GM21619 (cell line): ENCODE measurements around the gene DRC7.
"Not testable (repeated sequence)": the region's sequence is repeated elsewhere in the genome, so short reads cannot be mapped to it uniquely, and the experiment has no call there.

ENCODE experiments used
- ATAC-seq: cut with Tn5 transposase; IDR thresholded peaks from one replicate; pipeline ENCODE4 v1.9.1; 2021; ENCODE audit not compliant: unreplicated experiment

Gene DRC7

DNA sequence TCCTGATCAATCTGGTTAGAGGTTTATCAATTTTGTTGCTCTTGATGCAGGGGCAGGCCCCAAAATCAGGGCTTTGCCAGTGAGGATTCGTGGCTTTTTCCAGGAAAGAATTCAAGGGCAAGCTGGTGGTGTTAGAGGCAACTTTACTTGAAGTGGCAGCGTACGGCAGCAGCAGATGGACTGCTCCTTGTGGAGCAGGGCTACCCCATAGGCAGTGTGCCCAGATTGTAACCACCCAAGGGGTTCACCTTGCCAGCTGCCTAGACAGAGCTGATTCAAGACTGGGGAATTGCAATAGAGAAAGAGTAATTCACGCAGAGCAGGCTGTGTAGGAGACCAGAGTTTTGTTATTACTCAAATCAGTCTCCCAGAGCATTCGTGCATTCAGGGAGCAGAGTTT lies 16.7 kb downstream of the DRC7 start:
- ATAC-seq = no peak

GRCh38 chr16:57711993-57712392 lies 17.4 kb downstream of the DRC7 start:
- no peak for ATAC-seq

- ATAC-seq = not testable (repeated sequence)
Measured at GRCh38 chr16:57712569-57712968, 18.0 kb downstream of the DRC7 start.

DNA sequence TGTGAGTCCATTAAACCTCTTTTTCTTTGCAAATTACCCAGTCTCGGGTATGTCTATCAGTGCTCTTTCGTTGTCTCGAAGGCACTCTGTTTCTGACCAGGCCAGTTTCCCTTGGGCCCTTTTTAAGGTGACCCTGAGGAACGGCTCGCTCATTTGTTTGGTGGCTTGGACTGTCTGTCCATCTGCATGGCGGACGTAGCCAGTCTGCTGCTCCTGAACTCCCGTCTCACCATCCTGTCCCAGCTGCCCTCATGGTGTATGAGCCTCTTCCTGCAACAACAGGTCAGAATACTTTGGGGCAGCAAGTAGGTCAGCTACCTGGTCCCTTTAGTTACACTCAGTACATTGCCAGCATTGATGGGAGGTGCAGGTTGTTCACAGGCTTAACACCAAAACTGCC lies 19.0 kb downstream of the DRC7 start:
- ATAC-seq = no peak

DNA sequence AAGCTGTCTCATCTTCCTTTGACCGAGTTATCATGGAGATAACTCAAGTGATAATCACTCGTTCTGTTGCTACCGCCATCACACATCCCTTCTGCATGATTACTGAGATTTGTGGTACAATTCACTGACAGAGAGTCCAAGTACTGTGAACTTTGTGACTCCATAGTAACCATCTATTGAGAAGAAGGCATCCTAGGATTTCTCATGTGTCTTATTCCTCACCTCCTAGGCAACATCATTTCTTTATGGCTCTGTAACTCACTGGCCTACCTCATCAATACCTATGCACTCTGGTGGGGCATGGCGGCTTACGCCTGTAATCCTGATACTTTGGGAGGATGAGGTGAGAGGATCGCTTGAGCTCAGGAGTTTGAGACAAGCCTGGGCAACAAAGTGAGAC lies 19.4 kb downstream of the DRC7 start:
- no peak for ATAC-seq

DNA sequence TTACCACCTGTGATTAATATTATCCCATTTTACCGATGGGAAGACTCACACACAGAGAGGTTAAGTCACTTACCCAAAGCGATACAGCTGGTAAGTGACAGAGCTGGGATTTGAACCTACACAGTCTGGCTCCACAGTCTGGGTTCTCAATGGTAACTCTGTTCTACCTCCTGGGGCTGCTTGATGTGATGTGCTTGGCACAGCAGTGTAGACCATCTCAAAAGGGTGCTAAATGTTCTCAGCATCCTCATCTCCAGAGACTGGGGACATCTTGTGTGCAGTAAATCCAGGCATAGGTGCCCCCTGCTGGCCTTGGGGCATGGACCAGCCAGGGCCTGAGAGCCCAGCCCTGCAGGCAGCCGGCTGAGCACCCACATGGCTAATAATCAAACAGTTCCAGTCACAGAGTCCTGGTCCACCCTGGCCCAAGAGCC lies 25.6 kb downstream of the DRC7 start:
- ATAC-seq = no peak

- no peak for ATAC-seq
Measured at GRCh38 chr16:57721356-57722209, 27.0 kb downstream of the DRC7 start.

DNA sequence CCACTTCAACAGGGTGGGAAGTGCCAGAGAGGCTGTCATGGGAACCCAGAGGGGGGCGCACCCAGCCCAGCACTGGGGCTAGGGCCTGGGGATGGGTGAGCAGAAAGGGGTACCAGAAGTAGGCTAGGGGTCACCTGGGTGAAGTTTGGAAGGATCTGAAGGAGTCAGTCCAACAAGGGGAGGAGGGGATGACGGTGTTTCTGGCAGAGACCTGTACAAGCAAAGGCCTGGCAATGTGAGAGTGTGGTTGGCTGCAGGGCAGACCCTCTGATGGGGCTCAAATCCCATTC lies 27.5 kb downstream of the DRC7 start:
- no peak for ATAC-seq

- ATAC-seq = no peak
Measured at GRCh38 chr16:57722651-57723050, 28.0 kb downstream of the DRC7 start.

DNA sequence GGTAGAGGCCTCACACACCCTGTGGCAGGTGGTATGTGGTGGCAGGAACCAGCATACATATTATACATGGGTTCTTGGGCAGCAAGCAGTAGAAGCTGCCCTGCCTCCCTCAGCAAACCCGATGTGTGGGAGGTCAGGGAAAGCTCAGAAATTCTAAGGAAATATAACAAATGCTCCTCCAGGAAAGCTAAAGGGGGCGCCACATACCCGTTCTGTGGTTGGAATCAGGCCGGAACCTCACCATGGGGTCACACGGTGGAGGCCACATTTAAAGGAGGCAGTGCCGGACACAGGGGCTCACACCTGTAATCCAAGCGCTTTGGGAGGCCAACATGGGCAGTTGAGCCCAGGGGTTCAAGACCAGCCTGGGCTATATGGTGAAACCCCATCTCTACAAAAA lies 28.6 kb downstream of the DRC7 start:
- no peak for ATAC-seq

DNA sequence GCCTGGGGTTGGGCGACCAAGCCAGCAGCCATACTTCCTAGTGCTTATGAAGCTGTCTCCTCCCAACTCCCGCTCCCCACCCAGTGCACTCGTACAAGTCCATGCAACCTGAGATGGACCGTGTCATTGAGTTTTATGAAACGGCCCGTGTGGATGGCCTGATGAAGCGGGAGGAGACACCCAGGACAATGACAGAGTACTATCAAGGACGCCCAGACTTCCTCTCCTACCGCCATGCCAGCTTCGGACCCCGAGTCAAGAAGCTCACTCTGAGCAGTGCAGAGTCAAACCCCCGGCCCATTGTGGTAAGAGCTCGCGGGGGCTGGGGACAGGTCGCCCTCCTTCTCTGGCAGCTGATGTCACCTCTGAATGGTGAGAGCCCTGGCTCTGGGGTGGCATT lies 29.9 kb downstream of the DRC7 start:
- no peak for ATAC-seq

GRCh38 chr16:57725151-57725550 lies 30.5 kb downstream of the DRC7 start:
- no peak for ATAC-seq

DNA sequence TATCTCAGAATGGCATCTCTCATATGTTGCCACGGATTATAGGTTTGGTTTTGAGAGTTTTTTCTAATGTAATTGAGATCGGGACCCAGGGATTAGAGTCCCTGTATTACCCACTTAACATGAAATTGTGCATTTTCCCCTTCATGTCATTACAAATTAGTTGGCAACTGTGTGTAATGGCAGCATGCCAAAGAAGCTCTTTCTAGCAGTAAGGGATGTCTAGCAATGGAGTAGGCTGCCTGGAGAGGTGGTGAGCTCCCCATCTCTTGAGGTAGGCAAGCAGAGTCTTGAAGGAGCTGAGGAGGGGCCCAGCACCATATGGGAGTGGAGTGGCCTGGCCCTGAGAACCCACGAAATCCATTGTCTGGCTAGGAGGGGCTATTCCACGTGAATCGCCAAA lies 30.9 kb downstream of the DRC7 start:
- no peak for ATAC-seq

- no peak for ATAC-seq
Measured at GRCh38 chr16:57725976-57726375, 31.4 kb downstream of the DRC7 start.

DNA sequence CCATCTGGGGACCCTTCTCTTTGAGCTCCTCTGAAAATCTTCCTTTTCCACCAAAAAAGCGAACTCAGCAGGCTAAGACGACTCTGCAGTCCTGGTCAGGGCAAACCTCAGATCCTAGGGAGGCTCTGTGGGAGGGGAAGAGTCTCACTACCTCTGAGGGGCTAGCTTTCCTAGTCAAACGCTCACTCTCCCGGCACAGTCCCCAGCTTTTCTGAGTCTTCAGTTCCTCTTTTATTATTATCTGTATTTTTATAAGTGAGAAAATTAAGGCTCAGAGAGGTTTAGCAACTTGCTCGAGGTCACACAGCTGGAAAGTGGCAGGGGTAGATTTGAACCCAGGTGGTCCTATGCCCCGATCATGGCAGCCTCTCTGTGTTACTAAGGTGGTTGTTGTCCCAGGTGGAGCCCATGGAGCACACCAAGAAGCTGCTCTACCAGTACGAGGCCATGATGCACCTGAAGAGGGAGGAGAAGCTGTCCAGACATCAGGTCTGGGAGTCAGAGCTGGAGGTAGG lies 31.9 kb downstream of the DRC7 start:
- ATAC-seq = no peak

- no peak for ATAC-seq
Measured at GRCh38 chr16:57727610-57728009, 33.0 kb downstream of the DRC7 start.

DNA sequence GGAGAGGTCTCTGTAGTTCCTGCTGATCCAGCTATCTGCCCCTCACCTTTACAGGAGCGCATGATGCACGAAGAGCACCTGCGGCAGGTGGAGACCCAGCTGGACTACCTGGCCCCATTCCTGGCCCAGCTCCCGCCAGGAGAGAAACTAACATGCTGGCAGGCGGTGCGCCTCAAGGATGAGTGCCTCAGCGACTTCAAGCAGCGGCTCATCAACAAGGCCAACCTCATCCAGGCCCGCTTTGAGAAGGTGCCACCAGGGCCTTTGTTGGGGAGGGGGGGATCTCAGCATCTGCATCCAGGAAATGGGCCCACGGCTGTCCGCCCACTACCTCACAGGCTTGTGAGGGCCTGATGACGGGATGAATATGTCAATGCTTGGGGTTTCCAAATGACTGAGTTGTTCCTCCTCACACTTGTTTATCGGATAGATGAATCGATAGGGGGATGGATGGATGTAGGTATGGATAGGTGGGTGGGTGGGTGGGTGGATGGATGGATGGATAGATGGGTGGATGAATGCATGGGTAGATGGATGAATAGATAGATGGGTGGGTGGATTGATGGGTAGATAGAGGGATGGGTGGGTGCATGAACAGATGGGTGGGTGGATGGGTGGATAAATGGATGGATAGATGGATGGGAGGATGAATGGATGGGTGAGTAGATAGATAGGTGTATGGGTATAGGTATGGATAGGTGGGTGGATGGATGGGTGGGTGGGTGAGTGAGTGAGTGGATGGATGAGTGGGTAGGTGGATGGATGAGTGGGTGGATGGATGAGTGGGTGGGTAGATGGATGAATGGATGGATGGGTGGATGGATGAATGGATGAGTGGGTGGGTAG lies 34.0 kb downstream of the DRC7 start:
- ATAC-seq = no peak

GRCh38 chr16:57729182-57729484 lies 34.5 kb downstream of the DRC7 start:
- no peak for ATAC-seq

DNA sequence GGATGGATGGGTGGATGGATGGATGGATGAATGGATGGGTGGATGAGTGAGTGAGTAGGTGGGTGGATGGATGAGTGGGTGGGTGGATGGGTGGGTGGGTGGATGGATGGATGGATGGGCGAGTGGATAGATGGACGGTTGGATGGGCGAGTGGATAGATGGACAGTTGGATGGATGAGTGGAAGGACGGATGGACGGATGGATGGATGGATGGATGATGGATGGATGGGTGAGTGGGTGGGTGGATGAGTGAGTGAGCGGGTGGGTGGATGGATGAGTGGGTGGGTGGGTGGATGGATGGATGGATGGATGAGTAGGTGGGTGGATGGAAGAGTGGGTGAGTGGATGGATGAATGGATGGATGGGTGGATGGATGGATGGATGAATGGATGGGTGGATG lies 35.2 kb downstream of the DRC7 start:
- not testable (repeated sequence) for ATAC-seq

GRCh38 chr16:57730771-57731730 lies 36.4 kb downstream of the DRC7 start:
- no peak for ATAC-seq

DNA sequence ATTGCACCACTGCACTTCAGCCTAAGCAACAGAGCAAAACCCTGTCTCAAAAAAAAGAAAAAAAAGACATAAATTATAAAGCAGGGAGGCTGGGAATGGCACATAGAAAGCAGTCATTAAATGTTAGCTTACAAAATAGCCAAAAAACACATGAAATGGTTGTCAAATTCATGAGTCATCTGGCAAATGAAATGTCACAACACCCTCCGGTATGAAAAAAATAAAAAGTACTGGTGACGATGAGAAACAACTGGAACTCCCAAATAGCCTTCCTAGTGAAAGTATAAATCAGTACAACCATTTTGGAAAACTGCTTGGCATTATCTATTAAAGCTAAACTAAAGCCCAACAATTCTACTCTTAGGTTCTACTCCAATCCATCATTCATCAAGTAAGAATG lies 37.4 kb downstream of the DRC7 start:
- ATAC-seq = no peak
